GM23248 (cell line): Measurements from ENCODE around the gene BCO2.

ENCODE experiments used
- EZH2 ChIP-seq: fragments of 200-600 bp; sonication (generic); IDR thresholded peaks from 2 replicates; pipeline ENCODE4 v1.6.1; 2018; ENCODE audit warnings: antibody characterized with exemption, mild to moderate bottlenecking; ENCODE audit not compliant: insufficient read depth, poor library complexity, severe bottlenecking
- EZH2phosphoT487 ChIP-seq: fragments of 200-600 bp; sonication (generic); IDR thresholded peaks from 2 replicates; pipeline ENCODE4 v1.6.1; 2018; ENCODE audit warnings: antibody characterized with exemption, moderate library complexity, mild to moderate bottlenecking, low read depth; ENCODE audit not compliant: insufficient read depth

GRCh38 chr11:112222303-112222702 lies 47.0 kb downstream of the BCO2 start:
- TF ChIP-seq EZH2 (no peak), EZH2phosphoT487 (no peak)
